ENCODE data around the gene CSTB.

GRCh38 chr21:43745772-43746517, 30.2 kb downstream of the CSTB start:
- TF ChIP-seq ZFX (IDR thresholded peaks at IDR 0.05): no peak
- TF ChIP-seq CTCF (conservative IDR thresholded peaks at IDR 0.05): no peak

All from C4-2B (cell line).